AG10803 (cell line): ENCODE measurements around the gene SPO11.
A peak's percentile ranks its signal among the peaks of the same experiment; 100 is the strongest.

Source experiments
- DNase-seq: peaks from one replicate; pipeline ENCODE4 v3.0.0; 2010; ENCODE audit warnings: low read depth
- H3K4me3 ChIP-seq: 2 replicates; pipeline ENCODE4 v1.5.1; 2011; ENCODE audit warnings: mild to moderate bottlenecking, low read length, control low read depth
- CTCF ChIP-seq: conservative IDR thresholded peaks from 2 replicates; pipeline ENCODE4 v1.5.1; 2011; ENCODE audit warnings: mild to moderate bottlenecking, low read length, control low read depth, inconsistent platforms

The SPO11 gene

GRCh38 chr20:57351042-57351783 lies 21.6 kb downstream of the SPO11 start, which contains the start of gene RAE1:
TSS of gene RAE1 (plus strand) at chr20:57351255. CDS start at chr20:57354039, 2,784 bp downstream.
- TF ChIP-seq CTCF: no peak
- DNase-seq: peak; percentile 92

GRCh38 chr20:57352305-57352704 lies 22.7 kb downstream of the SPO11 start:
- H3K4me3 ChIP-seq: peak overlapping the region; percentile 100
- DNase-seq: no peak
- no peak for TF ChIP-seq CTCF

More at GRCh38 chr20:57351042-57351783, 21.6 kb downstream of the SPO11 start, which contains the start of gene RAE1:
- peak within 1 kb of the TSS; percentile 100 for H3K4me3 ChIP-seq

GRCh38 chr20:57353351-57353750 lies 23.7 kb downstream of the SPO11 start:
- no peak for DNase-seq
- TF ChIP-seq CTCF: no peak
- H3K4me3 ChIP-seq: no peak overlapping the region

- no peak for TF ChIP-seq CTCF
- no peak overlapping the region for H3K4me3 ChIP-seq
- DNase-seq: peak; percentile 84
Measured at GRCh38 chr20:57361517-57361916, 31.9 kb downstream of the SPO11 start.

GRCh38 chr20:57364451-57364850 lies 34.8 kb downstream of the SPO11 start:
- TF ChIP-seq CTCF: no peak
- H3K4me3 ChIP-seq: no peak overlapping the region
- no peak for DNase-seq

GRCh38 chr20:57369596-57369995 lies 40.0 kb downstream of the SPO11 start:
- H3K4me3 ChIP-seq: no peak overlapping the region
- no peak for TF ChIP-seq CTCF

GRCh38 chr20:57370316-57370715 lies 40.7 kb downstream of the SPO11 start:
- no peak for TF ChIP-seq CTCF
- DNase-seq: no peak
- H3K4me3 ChIP-seq: no peak overlapping the region

More at GRCh38 chr20:57369596-57369995, 40.0 kb downstream of the SPO11 start:
- DNase-seq: no peak
